HepG2 (cell line): ENCODE data around the gene POLRMT. TPM values are rescaled to one million over a fixed set of nuclear protein-coding genes. Genes with fewer than 3 reads are reported as not detected.

Experiments
- ATAC-seq: fragments of 200-7000 bp; cut with Tn5 transposase; 3 replicates; pipeline ENCODE4 v1.9.1; 2020; ENCODE audit warnings: mild to moderate bottlenecking, moderate library complexity
- BruUV-seq: library from RNA; stranded (reverse); fragments of 400-500 nt; replicated peaks from 2 replicates; lab custom pipeline; 2021; lab: Mats Ljungman, UMichigan
- CTCF ChIA-PET: fragments of 300-600 bp; formaldehyde crosslinking; extraction: SDS; loops from one replicate; lab custom pipeline; 2021; ENCODE audit warnings: low total read pairs, inconsistent platforms, low intra/inter-chr PET ratio; lab: Yijun Ruan, JAX
- POLR2A ChIA-PET: fragments of 350-600 bp; sonication (Branson Sonifier 250); formaldehyde crosslinking; loops from one replicate; lab custom pipeline; 2020; ENCODE audit warnings: antibody characterized with exemption, inconsistent platforms; lab: Yijun Ruan, JAX
- DNase-seq: peaks from one replicate; pipeline ENCODE4 v3.0.0-alpha.2; 2015; ENCODE audit warnings: low spot score
- FAIRE-seq: peaks from 3 replicates; lab custom pipeline; 2011; peaks lifted over from hg19 to GRCh38; lab: Jason Lieb, UNC
- H2AFZ ChIP-seq: one replicate; pipeline ENCODE4 v1.6.1; 2011; ENCODE audit warnings: low read length, inconsistent platforms
- H3K27ac ChIP-seq: fragments of 300-600 bp; 3 replicates; pipeline ENCODE4 v1.8.0; 2011; ENCODE audit warnings: mixed run types, mild to moderate bottlenecking, mixed read lengths, low read length, inconsistent platforms; ENCODE audit not compliant: insufficient read depth; ENCODE audit errors: extremely low read length
- H3K27me3 ChIP-seq, 2 experiments: fragments of 200-600 bp in 1 of 2; 2 replicates in 1 of 2; 3 replicates in 1 of 2; pipeline versions ENCODE4 v1.6.0 to v1.8.0; 2011; ENCODE audit warnings: low read length in 2 of 2, mild to moderate bottlenecking in 2 of 2, moderate library complexity in 2 of 2, inconsistent platforms in 1 of 2; ENCODE audit not compliant: insufficient read depth in 2 of 2, control insufficient read depth in 1 of 2
- H3K36me3 ChIP-seq, 2 experiments: fragments of 200-600 bp in 1 of 2; replicated peaks in 1 of 2; 2 replicates in 1 of 2; 3 replicates in 1 of 2; pipeline versions ENCODE4 v1.5.1 to v1.8.0; 2011; ENCODE audit warnings: low read length in 2 of 2, inconsistent platforms in 1 of 2; ENCODE audit not compliant: insufficient read depth in 2 of 2, control insufficient read depth in 1 of 2
- H3K4me1 ChIP-seq: 2 replicates; pipeline ENCODE4 v1.5.1; 2012; ENCODE audit warnings: low read length, inconsistent platforms; ENCODE audit not compliant: insufficient read depth
- H3K4me2 ChIP-seq: 2 replicates; pipeline ENCODE4 v1.6.0; 2011; ENCODE audit warnings: low read depth, low read length, inconsistent platforms
- H3K4me3 ChIP-seq, 3 experiments: fragments of 200-600 bp in 1 of 3; sonication (generic), shearing (Covaris generic) in 1 of 3; replicated peaks in 1 of 3; 2 replicates each; pipeline ENCODE4 v1.5.1; 2011 to 2016; ENCODE audit warnings: low read length in 3 of 3, inconsistent platforms in 2 of 3, low read depth in 2 of 3, mild to moderate bottlenecking in 2 of 3, control low read depth in 1 of 3, mixed read lengths in 1 of 3; ENCODE audit not compliant: insufficient read depth in 1 of 3
- H3K79me2 ChIP-seq: one replicate; pipeline ENCODE4 v1.6.1; 2011; ENCODE audit warnings: low read length, inconsistent platforms; ENCODE audit not compliant: insufficient read depth
- H3K9ac ChIP-seq: 2 replicates; pipeline ENCODE4 v1.6.0; 2011; ENCODE audit warnings: mild to moderate bottlenecking, low read depth, low read length, inconsistent platforms; ENCODE audit not compliant: insufficient read depth
- H3K9me3 ChIP-seq: 2 replicates; pipeline ENCODE4 v1.5.1; 2012; ENCODE audit warnings: mild to moderate bottlenecking, low read length
- H4K20me1 ChIP-seq: 2 replicates; pipeline ENCODE4 v1.6.0; 2011; ENCODE audit warnings: inconsistent platforms, mild to moderate bottlenecking, low read length, moderate library complexity; ENCODE audit not compliant: insufficient read depth
- ARID5B ChIP-seq: IDR thresholded peaks from 2 replicates; pipeline ENCODE4 v1.4.0; 2020; ENCODE audit warnings: mild to moderate bottlenecking, missing genetic modification reagents
- GABPA ChIP-seq, 2 experiments: IDR thresholded peaks; 2 replicates each; pipeline ENCODE4 v1.6.1; 2011 to 2016; ENCODE audit warnings: low read depth in 2 of 2, low read length in 1 of 2, missing biosample characterization in 1 of 2, missing genetic modification characterization in 1 of 2
- RARA ChIP-seq: IDR thresholded peaks from 2 replicates; pipeline ENCODE4 v1.6.1; 2016; ENCODE audit warnings: missing genetic modification reagents, missing compliant biosample characterization
- RXRA ChIP-seq: sonication (generic); formaldehyde crosslinking; IDR thresholded peaks from 2 replicates; pipeline ENCODE4 v1.5.1; 2020; ENCODE audit warnings: missing genetic modification reagents
- SRSF1 ChIP-seq: fragments of 200-400 bp; formaldehyde crosslinking; optimal IDR thresholded peaks from 2 replicates; pipeline ENCODE3; 2017; ENCODE audit warnings: mild to moderate bottlenecking, low read depth, low read length, moderate library complexity
- TAF1 ChIP-seq: sonication (generic); formaldehyde crosslinking; IDR thresholded peaks from 2 replicates; pipeline ENCODE4 v1.4.0; 2020; ENCODE audit warnings: missing genetic modification reagents
- ZBTB42 ChIP-seq: sonication (generic); formaldehyde crosslinking; IDR thresholded peaks from 2 replicates; pipeline ENCODE4 v1.5.0; 2020; ENCODE audit warnings: mild to moderate bottlenecking, missing genetic modification reagents
- ZBTB7A ChIP-seq: sonication (generic); formaldehyde crosslinking; IDR thresholded peaks from 2 replicates; pipeline ENCODE4 v1.8.0; 2022; ENCODE audit warnings: mild to moderate bottlenecking, missing genetic modification reagents
- ZNF232 ChIP-seq: sonication (generic); formaldehyde crosslinking; IDR thresholded peaks from 2 replicates; pipeline ENCODE4 v1.4.0; 2020; ENCODE audit warnings: missing genetic modification reagents, borderline replicate concordance
- ZNF292 ChIP-seq: sonication (generic); formaldehyde crosslinking; IDR thresholded peaks from 2 replicates; pipeline ENCODE4 v1.8.1; 2022; ENCODE audit warnings: mild to moderate bottlenecking, low read depth, missing genetic modification reagents, borderline replicate concordance
- ZSCAN31 ChIP-seq: sonication (generic); formaldehyde crosslinking; IDR thresholded peaks from 2 replicates; pipeline ENCODE4 v1.5.0; 2020; ENCODE audit warnings: low read depth, mild to moderate bottlenecking, missing genetic modification reagents
- WGBS: methylation state at CpG from one replicate; pipeline ENCODE4 v1.1.6; 2017; ENCODE audit warnings: low lambda C conversion rate; 5-methylcytosine and 5-hydroxymethylcytosine counted together
- in situ Hi-C: cut with HindIII; loops from 2 replicates; pipeline ENCODE4 v1.10.0; 2017; ENCODE audit warnings: low pct_unique_long_range_greater_than_20kb; ENCODE audit not compliant: extremely low pct_ligation_motif_present
- intact Hi-C: fragments of 100-400 bp; cut with micrococcal nuclease; formaldehyde crosslinking; loops from one replicate; pipeline ENCODE4 v1.10.0; 2022; ENCODE audit not compliant: unreplicated experiment
- polyA plus RNA-seq, 8 experiments: library from polyadenylated mRNA; depleted of rRNA in 3 of 8; stranded (reverse) in 7 of 8; unstranded in 1 of 8; fragments of >200 nt; fragmentation: Illumina TruSeq in 4 of 8; extraction: Trizol in 4 of 8; gene quantifications; 2 replicates each; pipeline versions ENCODE4 v1.2.1 to v1.2.3, GENCODE V29; 2011 to 2016; ENCODE audit warnings: low read depth in 4 of 8, missing spikeins in 1 of 8, mixed read lengths in 1 of 8; ENCODE audit not compliant: insufficient read depth in 1 of 8
- total RNA-seq, 5 experiments: library from RNA; depleted of rRNA; stranded (reverse); fragments of >200 nt; fragmentation: Illumina TruSeq; extraction: Trizol; gene quantifications; 2 replicates each; pipeline ENCODE4 v1.2.3, GENCODE V29; 2016; ENCODE audit warnings: low read depth in 1 of 5

POLRMT gene
- total and polyA plus RNA-seq, 2 of the 13 experiments (the other 11 are each of a cell fraction or from before 2014, with no cell fraction given): 78.0 to 101 TPM

- Histone ChIP-seq H3K4me2 (peak overlapping the region; percentile 86), H3K27ac (no peak overlapping the region), H3K36me3 (no peaks in the 10 kb centered on the region), H4K20me1 (no peaks in the 10 kb centered on the region), H2AFZ (no peak overlapping the region), H3K4me1 (peaks cover 78% of the 10 kb centered on the region), H3K79me2 (no peaks in the 10 kb centered on the region), H3K4me3 (peak overlapping the region; percentile 54 to 76 (median 69)), H3K9me3 (no peaks in the 10 kb centered on the region), H3K9ac (no peak overlapping the region), H3K27me3 (peaks cover 0 to 7% of the 10 kb centered on the region in 2 experiments; a peak in 1 of 5 replicates)
- 0% methylated on average over 7 of the region's 31 CpGs for WGBS
- CTCF ChIA-PET: no interaction called here
- FAIRE-seq (no peak), ATAC-seq (no peak), DNase-seq (no peak)
- BruUV-seq: no TSS peak
- intact Hi-C loops (no loop called here), in situ Hi-C loops (no loop called here)
- TF ChIP-seq SRSF1 (peak; percentile 3), GABPA (IDR thresholded peaks at IDR 0.05; ENCODE audit: low read depth, low read length) (no peak), GABPA (CRISPR knock-in tag; IDR thresholded peaks at IDR 0.05; ENCODE audit: low read depth) (no peak), ZNF232 (CRISPR knock-in tag) (no peak)
- POLR2A ChIA-PET: interaction anchor here (0.8 to 3.8 kb wide), 6 partner anchors 10 to 62 kb away, joined by 4 to 27 read pairs (median 6); partner anchors contain the start of genes PALM and RNF126
These were observed 42.6 kb upstream of the POLRMT start for GRCh38 chr19:676007-676338.

- Histone ChIP-seq H3K9ac (peak overlapping the region; percentile 27), H3K27me3 (peaks cover 0 to 7% of the 10 kb centered on the region in 2 experiments; a peak in 1 of 5 replicates), H3K36me3 (no peaks in the 10 kb centered on the region), H3K9me3 (no peaks in the 10 kb centered on the region), H2AFZ (no peak overlapping the region), H3K4me3 (peak overlapping the region; percentile 54 to 76 (median 69); a peak in 5 of 6 replicates), H3K79me2 (no peaks in the 10 kb centered on the region), H3K27ac (no peak overlapping the region), H4K20me1 (no peaks in the 10 kb centered on the region), H3K4me1 (peaks cover 92% of the 10 kb centered on the region), H3K4me2 (peak overlapping the region; percentile 86)
- intact Hi-C loops (no loop called here), in situ Hi-C loops (no loop called here)
- BruUV-seq: no TSS peak
- DNase-seq: peak; percentile 30
- FAIRE-seq: no peak
- ChIA-PET CTCF (no interaction called here), POLR2A (interaction anchor here (1.3 to 3.8 kb wide), 3 partner anchors 11 to 33 kb away, joined by 4 to 27 read pairs (median 9); partner anchors contain the start of genes PALM and RNF126)
- WGBS: 3% methylated on average over 11 of the region's 38 CpGs
- peak; percentile 7; the same call in 2 of the 3 replicates for ATAC-seq
- 0 out of 2 replicates have a peak, but pooled peaks have one; percentile 14 for TF ChIP-seq ARID5B (CRISPR knock-in tag)
- no peak for TF ChIP-seq ZBTB42 (CRISPR knock-in tag)
- TF ChIP-seq ZNF292 (CRISPR knock-in tag): no peak
- TF ChIP-seq TAF1 (CRISPR knock-in tag): no peak
- no peak for TF ChIP-seq ZSCAN31 (CRISPR knock-in tag)
- TF ChIP-seq RXRA (CRISPR knock-in tag): peak; percentile 97
- peak; percentile 83 for TF ChIP-seq ZBTB7A (CRISPR knock-in tag)
- peak; percentile 97 for TF ChIP-seq RARA
These were observed 41.2 kb upstream of the POLRMT start for GRCh38 chr19:674282-675151.
